CD14-positive monocyte (primary cell): ENCODE data around the gene NOS2. TPM values are rescaled to one million over a fixed set of nuclear protein-coding genes. Genes with fewer than 3 reads are reported as not detected.
"Not testable (repeated sequence)": the region's sequence is repeated elsewhere in the genome, so short reads cannot be mapped to it uniquely, and the experiment has no call there.

Experiments used
- DNase-seq, 3 donors: peaks; one replicate each; pipeline ENCODE4 v3.0.0-alpha.2; 2011 to 2022
- H2AFZ ChIP-seq: 2 replicates; pipeline ENCODE4 v1.6.0; 2012; ENCODE audit warnings: mild to moderate bottlenecking, low read depth, low read length, inconsistent platforms; ENCODE audit not compliant: insufficient read depth, poor library complexity, severe bottlenecking
- H3K27ac ChIP-seq, 2 donors: 1 replicate in 1 of 2; 2 replicates in 1 of 2; pipeline ENCODE4 v1.5.1; 2012 to 2013; ENCODE audit warnings: low read length in 2 of 2, control low read depth in 1 of 2, inconsistent platforms in 1 of 2, low read depth in 1 of 2, mild to moderate bottlenecking in 1 of 2
- H3K27me3 ChIP-seq, 2 donors: one replicate each; pipeline versions ENCODE4 v1.6.0 to v1.6.1; 2011 to 2013; ENCODE audit warnings: low read length in 2 of 2; ENCODE audit not compliant: control insufficient read depth in 2 of 2, insufficient read depth in 2 of 2
- H3K36me3 ChIP-seq, 2 donors: replicated peaks in 1 of 2; 1 replicate in 1 of 2; 2 replicates in 1 of 2; pipeline versions ENCODE4 v1.5.1 to v1.6.1; 2012 to 2013; ENCODE audit warnings: low read length in 2 of 2, control low read depth in 1 of 2, inconsistent platforms in 1 of 2, mild to moderate bottlenecking in 1 of 2; ENCODE audit not compliant: insufficient read depth in 2 of 2, control insufficient read depth in 1 of 2
- H3K4me1 ChIP-seq, 2 donors: 1 replicate in 1 of 2; 2 replicates in 1 of 2; pipeline versions ENCODE4 v1.5.1 to v1.6.1; 2012 to 2013; ENCODE audit warnings: low read length in 2 of 2, control low read depth in 1 of 2, inconsistent platforms in 1 of 2, mild to moderate bottlenecking in 1 of 2, moderate library complexity in 1 of 2; ENCODE audit not compliant: insufficient read depth in 2 of 2, control insufficient read depth in 1 of 2
- H3K4me2 ChIP-seq: replicated peaks from 2 replicates; pipeline ENCODE3; 2012; ENCODE audit warnings: low read length, moderate library complexity, mild to moderate bottlenecking; ENCODE audit not compliant: poor library complexity, severe bottlenecking; ENCODE audit errors: extremely low read depth
- H3K4me3 ChIP-seq, 3 experiments: fragments of 200-600 bp in 1 of 3; sonication (generic) in 1 of 3; replicated peaks in 1 of 3; 1 replicate in 2 of 3; 2 replicates in 1 of 3; pipeline ENCODE4 v1.5.1; 2011 to 2013; ENCODE audit warnings: low read length in 3 of 3, mild to moderate bottlenecking in 3 of 3, control low read depth in 2 of 3, low read depth in 2 of 3, inconsistent platforms in 1 of 3, moderate library complexity in 1 of 3
- H3K79me2 ChIP-seq: 2 replicates; pipeline ENCODE4 v1.6.0; 2012; ENCODE audit warnings: mild to moderate bottlenecking, control low read depth, inconsistent platforms, low read length, moderate library complexity; ENCODE audit not compliant: insufficient read depth
- H3K9ac ChIP-seq: 2 replicates; pipeline ENCODE4 v1.6.0; 2017; ENCODE audit warnings: low read length, mild to moderate bottlenecking; ENCODE audit not compliant: insufficient read depth, poor library complexity, severe bottlenecking
- H3K9me3 ChIP-seq, 2 donors: replicated peaks in 1 of 2; 1 replicate in 1 of 2; 2 replicates in 1 of 2; pipeline versions ENCODE4 v1.5.1 to v1.6.1; 2012 to 2013; ENCODE audit warnings: low read length in 2 of 2, control low read depth in 1 of 2; ENCODE audit not compliant: control insufficient read depth in 1 of 2, insufficient read depth in 1 of 2
- H4K20me1 ChIP-seq: 2 replicates; pipeline ENCODE4 v1.6.0; 2012; ENCODE audit warnings: mild to moderate bottlenecking, low read length, control low read depth, moderate library complexity; ENCODE audit not compliant: insufficient read depth
- H3K27ac Mint-ChIP-seq, 7 donors: one replicate each; pipeline ENCODE4 v1.8.0; 2020; ENCODE audit warnings: mild to moderate bottlenecking in 7 of 7, mixed read lengths in 7 of 7, moderate library complexity in 6 of 7, inconsistent platforms in 2 of 7
- H3K27me3 Mint-ChIP-seq, 3 donors: one replicate each; pipeline ENCODE4 v1.8.0; 2021 to 2022; ENCODE audit warnings: low read depth in 3 of 3, mild to moderate bottlenecking in 3 of 3, mixed read lengths in 3 of 3, moderate library complexity in 3 of 3, inconsistent platforms in 1 of 3
- H3K36me3 Mint-ChIP-seq, 2 donors: one replicate each; pipeline ENCODE4 v1.8.0; 2020; ENCODE audit warnings: mixed read lengths in 2 of 2, inconsistent platforms in 1 of 2, mild to moderate bottlenecking in 1 of 2
- H3K4me1 Mint-ChIP-seq: one replicate; pipeline ENCODE4 v1.8.0; 2020; ENCODE audit warnings: mild to moderate bottlenecking, mixed read lengths
- H3K4me3 Mint-ChIP-seq, 2 donors: one replicate each; pipeline ENCODE4 v1.8.0; 2020; ENCODE audit warnings: mild to moderate bottlenecking in 2 of 2, mixed read lengths in 2 of 2, moderate library complexity in 1 of 2
- H3K9me3 Mint-ChIP-seq, 7 donors: one replicate each; pipeline ENCODE4 v1.8.0; 2020 to 2022; ENCODE audit warnings: mixed read lengths in 7 of 7, mild to moderate bottlenecking in 6 of 7, moderate library complexity in 6 of 7, inconsistent platforms in 2 of 7
- WGBS: methylation state at CpG from one replicate; pipeline ENCODE4 v1.1.5; 2013; ENCODE audit warnings: missing lambda C conversion rate; ENCODE audit not compliant: insufficient coverage; 5-methylcytosine and 5-hydroxymethylcytosine counted together
- intact Hi-C, 2 donors: fragments of 100-400 bp; cut with micrococcal nuclease; formaldehyde crosslinking; loops; one replicate each; pipeline versions ENCODE4 v1.15.0 to v1.15.1; 2023
- polyA plus RNA-seq, 3 donors: library from polyadenylated mRNA; depleted of rRNA in 1 of 3; unstranded in 2 of 3; stranded (reverse) in 1 of 3; fragments of 300-500 nt in 2 of 3; fragments of >200 nt in 1 of 3; fragmentation: Illumina TruSeq in 2 of 3; gene quantifications; 1 replicate in 2 of 3; 2 replicates in 1 of 3; pipeline ENCODE4 v1.2.3, GENCODE V29; 2012 to 2021
- TF ChIP-seq, protein P1 (sequence below): fragments of 200-600 bp; IDR thresholded peaks from one replicate; pipeline ENCODE4 v1.8.0; 2022; ENCODE audit warnings: antibody characterized with exemption, mild to moderate bottlenecking

NOS2 gene
- polyA plus RNA-seq, 3 donors = not detected

GRCh38 chr17:27764589-27764988 lies 35.7 kb downstream of the NOS2 start:
- intact Hi-C loops = no loop called here
- TF ChIP-seq, protein P1, sequence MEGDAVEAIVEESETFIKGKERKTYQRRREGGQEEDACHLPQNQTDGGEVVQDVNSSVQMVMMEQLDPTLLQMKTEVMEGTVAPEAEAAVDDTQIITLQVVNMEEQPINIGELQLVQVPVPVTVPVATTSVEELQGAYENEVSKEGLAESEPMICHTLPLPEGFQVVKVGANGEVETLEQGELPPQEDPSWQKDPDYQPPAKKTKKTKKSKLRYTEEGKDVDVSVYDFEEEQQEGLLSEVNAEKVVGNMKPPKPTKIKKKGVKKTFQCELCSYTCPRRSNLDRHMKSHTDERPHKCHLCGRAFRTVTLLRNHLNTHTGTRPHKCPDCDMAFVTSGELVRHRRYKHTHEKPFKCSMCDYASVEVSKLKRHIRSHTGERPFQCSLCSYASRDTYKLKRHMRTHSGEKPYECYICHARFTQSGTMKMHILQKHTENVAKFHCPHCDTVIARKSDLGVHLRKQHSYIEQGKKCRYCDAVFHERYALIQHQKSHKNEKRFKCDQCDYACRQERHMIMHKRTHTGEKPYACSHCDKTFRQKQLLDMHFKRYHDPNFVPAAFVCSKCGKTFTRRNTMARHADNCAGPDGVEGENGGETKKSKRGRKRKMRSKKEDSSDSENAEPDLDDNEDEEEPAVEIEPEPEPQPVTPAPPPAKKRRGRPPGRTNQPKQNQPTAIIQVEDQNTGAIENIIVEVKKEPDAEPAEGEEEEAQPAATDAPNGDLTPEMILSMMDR = no peak
- no peak for DNase-seq
- H3K4me1 Mint-ChIP-seq = no peaks in the 10 kb centered on the region
- no peak overlapping the region for H3K4me3 Mint-ChIP-seq
- Histone ChIP-seq H4K20me1 (no peaks in the 10 kb centered on the region), H3K36me3 (no peaks in the 10 kb centered on the region), H3K4me3 (no peak overlapping the region), H3K4me1 (no peaks in the 10 kb centered on the region), H3K9me3 (no peaks in the 10 kb centered on the region), H3K79me2 (no peaks in the 10 kb centered on the region), H3K27ac (no peak overlapping the region), H3K4me2 (no peak overlapping the region), H3K27me3 (no peaks in the 10 kb centered on the region), H3K9ac (no peak overlapping the region), H2AFZ (no peak overlapping the region)
- peaks cover 0 to 5% (median 5%) of the 10 kb centered on the region in 3 donors for H3K27me3 Mint-ChIP-seq
- H3K36me3 Mint-ChIP-seq = no peaks in the 10 kb centered on the region
- 95% methylated on average over 2 of the region's 4 CpGs for WGBS
- H3K9me3 Mint-ChIP-seq = no peaks in the 10 kb centered on the region
- H3K27ac Mint-ChIP-seq = no peak overlapping the region

DNA sequence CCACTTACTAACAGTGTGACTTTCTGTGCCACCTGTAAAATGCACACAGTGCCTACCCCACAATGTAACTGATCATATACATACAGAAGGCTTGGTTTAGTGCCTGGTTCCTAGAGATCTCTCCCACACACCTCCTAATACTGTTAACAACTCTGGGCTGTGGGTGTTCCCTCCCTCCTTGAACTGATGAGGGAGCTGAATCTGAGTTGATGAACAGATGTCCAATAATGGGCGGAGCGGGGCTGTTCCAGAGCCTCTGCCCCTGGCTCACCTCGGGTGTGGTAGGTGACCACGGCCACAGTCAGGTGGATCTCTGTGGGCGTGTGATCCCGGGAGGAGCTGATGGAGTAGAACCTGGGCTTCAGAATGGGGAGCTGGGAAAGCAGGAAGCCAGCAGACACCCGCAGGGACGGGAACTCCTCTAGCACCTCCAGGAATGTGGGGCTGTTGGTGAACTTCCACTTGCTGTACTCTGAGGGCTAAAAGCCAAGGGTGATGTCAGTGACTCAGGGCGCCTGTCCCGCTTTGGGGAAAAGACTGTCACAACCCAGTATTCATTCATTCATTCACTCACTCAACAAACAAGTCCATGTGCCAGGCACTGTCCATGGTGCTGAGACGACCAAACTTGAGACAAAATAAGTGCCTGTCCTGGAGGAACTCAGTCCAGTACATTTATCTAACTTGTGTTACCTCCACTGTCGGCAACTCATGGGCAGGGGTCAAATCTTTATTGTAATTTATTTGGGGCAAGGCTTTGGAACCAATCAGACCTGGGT lies 37.6 kb downstream of the NOS2 start:
- Histone ChIP-seq H3K4me3 (no peak overlapping the region), H3K9ac (no peak overlapping the region), H2AFZ (no peak overlapping the region), H3K27ac (no peak overlapping the region), H3K9me3 (no peaks in the 10 kb centered on the region), H3K79me2 (no peaks in the 10 kb centered on the region), H3K36me3 (no peaks in the 10 kb centered on the region), H3K4me2 (no peak overlapping the region), H3K4me1 (no peaks in the 10 kb centered on the region), H4K20me1 (no peaks in the 10 kb centered on the region), H3K27me3 (no peaks in the 10 kb centered on the region)
- TF ChIP-seq, protein P1 = no peak
- intact Hi-C loops = no loop called here
- Mint-ChIP-seq H3K4me1 (no peaks in the 10 kb centered on the region), H3K36me3 (no peaks in the 10 kb centered on the region), H3K9me3 (no peaks in the 10 kb centered on the region), H3K27me3 (peaks cover 0 to 5% (median 3%) of the 10 kb centered on the region in 3 donors), H3K27ac (no peak overlapping the region), H3K4me3 (no peak overlapping the region)
- DNase-seq = no peak
- WGBS = 89% methylated on average over 5 of the region's 12 CpGs

DNA sequence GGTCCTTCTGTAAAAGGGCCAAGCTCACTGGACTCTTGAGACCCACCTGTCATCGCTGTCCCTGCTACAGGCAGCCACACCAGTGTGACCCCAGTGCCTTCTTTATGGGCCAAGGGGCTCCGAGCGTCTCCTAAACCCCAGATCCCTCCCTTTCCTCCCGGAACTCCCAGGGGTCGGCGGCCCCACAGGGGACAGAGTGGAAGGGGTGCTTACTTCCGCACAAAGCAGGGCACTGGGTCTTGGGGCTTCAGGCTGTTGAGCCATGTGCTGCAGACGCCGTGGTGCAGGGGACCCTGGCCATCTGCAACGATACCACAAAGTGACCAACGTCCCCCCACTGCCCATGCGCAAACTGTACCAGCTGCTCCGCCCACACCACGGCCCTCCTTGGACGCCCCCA lies 39.4 kb downstream of the NOS2 start:
- H3K36me3 ChIP-seq, H3K9ac ChIP-seq, H3K27ac Mint-ChIP-seq, DNase-seq, H3K27me3 Mint-ChIP-seq, H3K9me3 ChIP-seq, H3K4me2 ChIP-seq, H3K4me1 ChIP-seq, H4K20me1 ChIP-seq, H3K4me3 Mint-ChIP-seq, H3K27ac ChIP-seq, H3K79me2 ChIP-seq, H2AFZ ChIP-seq, H3K36me3 Mint-ChIP-seq, H3K27me3 ChIP-seq, H3K9me3 Mint-ChIP-seq, H3K4me1 Mint-ChIP-seq, H3K4me3 ChIP-seq: not testable (repeated sequence)
- WGBS = 94% methylated on average over 3 of the region's 15 CpGs
- intact Hi-C loops = loop anchor here in 1 of 2 donors (1.0 kb wide), 1 partner anchor 119 kb away; no protein-coding TSS in a partner anchor
